ENCODE measurements around the gene CHST15.

Gene CHST15

DNA sequence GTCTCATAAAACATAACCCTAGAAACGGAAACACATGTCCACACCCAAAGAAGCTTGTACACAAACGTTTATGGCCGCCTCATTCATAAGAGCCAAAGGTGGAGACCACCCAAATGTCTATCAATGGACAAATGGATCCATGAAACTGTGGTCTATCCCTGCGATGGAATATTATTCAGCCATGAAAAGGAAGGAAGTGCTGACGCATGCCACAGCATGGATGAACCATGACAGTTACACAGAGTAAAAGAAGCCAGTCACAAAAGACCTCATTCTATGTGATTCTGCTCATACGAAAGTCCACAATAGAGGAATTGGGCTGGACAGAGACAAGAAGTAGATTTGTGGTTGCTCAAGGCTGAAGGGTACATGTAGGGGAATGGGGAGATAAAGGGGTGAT, 10.8 kb downstream of the CHST15 start:
- no peak overlapping the region for H3K4me3 ChIP-seq (ENCODE audit: low read depth, low read length)
- no peak for TF ChIP-seq CTCF (IDR thresholded peaks at IDR 0.05; ENCODE audit: borderline replicate concordance, insufficient read depth, low read depth, low read length)

DNA sequence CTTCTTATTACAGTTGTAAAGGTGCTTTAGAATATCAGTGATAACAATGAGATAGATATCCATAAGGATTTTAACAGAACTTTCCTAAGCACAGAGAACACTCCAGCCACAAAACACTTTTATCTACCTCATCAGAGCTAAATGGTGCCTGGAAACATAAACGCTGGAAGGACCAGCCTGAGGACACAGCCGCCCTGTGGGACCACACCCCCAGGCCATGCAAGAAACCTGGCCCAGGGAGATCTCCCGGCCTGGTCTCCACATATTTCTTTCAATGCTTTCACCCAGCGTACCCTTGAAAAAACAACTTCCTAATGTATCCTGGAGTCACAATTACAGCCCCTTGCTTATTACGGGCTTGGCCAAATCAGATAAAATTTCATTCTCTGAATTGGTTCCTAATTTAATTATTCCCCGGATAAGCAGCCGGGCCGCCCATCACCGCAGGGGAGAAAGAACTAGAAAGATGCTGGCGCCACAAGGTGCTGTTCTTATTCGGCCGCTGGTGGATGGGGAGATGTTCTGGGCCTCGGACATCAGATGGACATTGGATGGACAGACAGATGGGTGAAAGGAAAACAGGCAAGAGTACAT, 11.8 kb downstream of the CHST15 start:
- TF ChIP-seq CTCF (IDR thresholded peaks at IDR 0.05; ENCODE audit: borderline replicate concordance, insufficient read depth, low read depth, low read length): no peak

GRCh38 chr10:124079864-124080263, 13.5 kb downstream of the CHST15 start:
- no peak for TF ChIP-seq CTCF (IDR thresholded peaks at IDR 0.05; ENCODE audit: borderline replicate concordance, insufficient read depth, low read depth, low read length)
- H3K4me3 ChIP-seq (ENCODE audit: low read depth, low read length): no peak overlapping the region

More for the DNA sequence above, 11.8 kb downstream of the CHST15 start:
- H3K4me3 ChIP-seq (ENCODE audit: low read depth, low read length): no peak overlapping the region

- TF ChIP-seq CTCF (IDR thresholded peaks at IDR 0.05; ENCODE audit: borderline replicate concordance, insufficient read depth, low read depth, low read length): no peak
Measured at GRCh38 chr10:124078714-124079113, 14.7 kb downstream of the CHST15 start.

DNA sequence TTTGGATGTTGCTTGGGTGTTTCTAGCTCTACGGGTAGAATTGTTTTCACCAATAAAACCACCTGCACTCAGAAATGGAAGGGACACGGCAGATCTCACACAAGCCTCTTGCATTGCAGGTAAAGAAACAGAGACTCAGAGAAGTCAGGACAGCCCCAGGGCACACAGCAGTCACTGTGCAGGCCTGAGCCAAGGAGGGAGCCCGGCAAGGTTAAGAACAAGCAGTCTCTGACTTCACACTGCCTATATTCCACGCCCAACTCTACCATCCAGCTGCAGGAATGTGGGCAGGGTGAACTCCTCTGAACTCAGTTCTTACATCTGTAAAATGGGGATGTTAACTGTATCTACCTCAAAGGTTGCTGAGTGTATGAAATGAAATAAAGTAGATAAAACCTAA, 15.4 kb downstream of the CHST15 start:
- H3K4me3 ChIP-seq (ENCODE audit: low read depth, low read length): no peak overlapping the region
- TF ChIP-seq CTCF (IDR thresholded peaks at IDR 0.05; ENCODE audit: borderline replicate concordance, insufficient read depth, low read depth, low read length): no peak

More at GRCh38 chr10:124078714-124079113, 14.7 kb downstream of the CHST15 start:
- H3K4me3 ChIP-seq (ENCODE audit: low read depth, low read length): no peak overlapping the region

- no peak overlapping the region for H3K4me3 ChIP-seq (ENCODE audit: low read depth, low read length)
Measured at GRCh38 chr10:124077208-124077993, 16.0 kb downstream of the CHST15 start.

More at GRCh38 chr10:124077208-124077993, 16.0 kb downstream of the CHST15 start:
- no peak for TF ChIP-seq CTCF (IDR thresholded peaks at IDR 0.05; ENCODE audit: borderline replicate concordance, insufficient read depth, low read depth, low read length)

Data from GM12875 (cell line).